Colon (tissue), 2 donors: ENCODE measurements around the gene CFAP97D2.
"Not testable (repeated sequence)": the region's sequence is repeated elsewhere in the genome, so short reads cannot be mapped to it uniquely, and the experiment has no call there.

Experiments
- FAIRE-seq: peaks from 2 replicates; lab custom pipeline; 2012; peaks lifted over from hg19 to GRCh38; lab: Jason Lieb, UNC
- donor health status: control.
- donor health status: control.

The CFAP97D2 gene

DNA sequence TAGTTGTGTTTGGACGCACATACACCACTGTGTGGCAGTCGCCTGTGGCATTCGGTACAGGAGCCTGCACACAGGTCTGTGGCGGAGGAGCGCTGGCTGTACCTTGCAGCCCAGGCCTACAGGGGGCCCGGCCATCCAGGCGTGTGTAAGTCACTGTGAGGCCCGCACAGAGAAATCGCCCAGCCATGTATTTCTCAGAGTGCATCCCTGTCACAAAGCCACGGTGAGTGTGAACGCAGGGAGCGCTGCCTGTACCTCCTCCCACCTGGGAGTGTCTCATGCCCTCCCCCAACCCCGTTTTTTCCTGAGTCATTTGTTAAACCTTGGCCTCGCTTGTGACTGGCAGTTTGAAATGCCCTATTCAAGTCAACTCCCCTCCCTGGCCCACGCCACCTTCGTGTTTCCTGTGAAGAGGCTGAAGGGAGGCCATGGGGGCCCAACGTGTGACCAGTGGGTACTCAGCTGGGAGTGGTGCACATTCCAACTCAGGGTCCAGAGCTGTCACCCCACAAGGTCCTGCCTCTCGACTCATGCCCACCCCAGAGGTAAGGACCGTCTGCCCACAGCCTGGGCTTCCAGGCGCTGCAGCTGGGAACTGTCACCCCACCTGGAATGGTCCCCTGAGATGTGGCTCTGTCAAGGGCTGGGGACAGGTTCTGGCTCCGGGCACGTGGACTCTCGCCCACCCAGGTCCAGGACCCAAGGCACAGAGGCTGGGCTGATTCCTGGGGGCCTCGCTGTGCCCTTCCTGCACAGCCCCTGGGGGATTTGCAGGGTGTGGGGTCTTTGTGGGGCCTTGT lies 35.1 kb upstream of the CFAP97D2 start:
- FAIRE-seq: no peak

DNA sequence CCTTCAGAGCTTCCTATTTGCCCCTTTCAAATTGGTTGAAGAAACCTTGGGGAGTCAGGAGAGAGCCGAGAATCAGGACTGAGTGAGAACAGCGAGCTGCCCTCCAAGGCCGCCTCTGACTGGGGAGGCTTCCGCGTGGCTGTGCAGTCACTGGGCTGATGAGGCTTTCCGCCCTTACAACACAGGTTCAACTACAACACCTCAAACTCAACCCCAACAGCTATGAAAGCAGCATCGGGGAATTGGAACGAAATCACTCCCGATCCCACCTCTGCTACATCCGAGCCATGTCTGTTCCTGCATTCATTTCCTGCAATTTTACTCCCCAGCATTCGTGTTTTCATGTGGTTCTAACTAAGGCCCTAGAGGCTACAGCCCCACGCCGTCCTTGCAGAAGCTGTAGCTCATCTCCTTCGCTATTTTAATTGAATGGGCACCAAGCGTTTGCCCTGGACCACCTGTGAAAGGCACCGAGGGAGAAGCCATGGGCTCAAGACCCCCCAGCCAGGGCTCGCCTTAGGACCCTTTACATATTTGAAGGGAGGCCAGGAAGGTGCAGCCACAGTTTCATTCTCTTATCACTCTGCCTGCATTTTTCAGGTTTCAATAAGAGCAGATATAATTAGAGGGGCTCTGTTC lies 34.3 kb upstream of the CFAP97D2 start:
- no peak for FAIRE-seq

DNA sequence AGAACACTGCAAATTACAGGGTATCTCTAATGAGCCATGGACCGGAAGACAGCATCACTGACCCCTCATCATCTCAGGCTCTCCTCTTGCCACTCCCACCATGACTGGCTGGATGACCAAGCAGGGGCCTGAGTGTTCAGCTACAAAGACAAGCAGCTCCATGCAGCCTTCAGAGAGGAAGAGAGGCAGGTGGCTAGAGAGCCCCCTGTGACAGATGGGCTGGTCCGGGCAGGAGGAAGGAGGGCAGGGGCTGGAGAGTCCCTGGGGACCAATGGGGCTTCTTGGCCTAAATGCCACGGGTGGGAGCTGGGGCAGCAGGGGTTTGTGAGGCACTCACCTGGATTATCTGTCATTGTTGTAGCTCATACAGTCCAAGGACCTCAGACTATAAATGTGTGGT lies 33.8 kb upstream of the CFAP97D2 start:
- FAIRE-seq: no peak

DNA sequence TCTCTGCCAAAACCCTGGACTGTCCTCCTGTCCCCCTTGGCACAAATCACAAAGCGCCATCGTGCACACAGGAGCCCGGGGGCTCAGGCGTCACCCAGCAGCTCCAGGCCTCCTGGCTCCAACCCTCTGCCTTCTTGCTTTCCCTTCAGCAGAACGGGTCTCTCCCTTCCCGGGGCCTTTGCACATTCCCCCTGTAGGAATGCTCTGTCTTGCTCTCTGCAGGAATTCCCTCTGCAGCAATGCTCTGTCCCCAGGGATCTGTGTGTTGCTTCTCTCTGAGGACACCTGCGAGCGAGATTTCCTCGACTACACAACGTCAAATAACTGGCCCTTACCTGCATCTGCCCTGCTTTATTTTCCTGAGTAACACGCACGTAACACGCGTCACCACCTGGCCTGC lies 33.3 kb upstream of the CFAP97D2 start:
- no peak for FAIRE-seq

DNA sequence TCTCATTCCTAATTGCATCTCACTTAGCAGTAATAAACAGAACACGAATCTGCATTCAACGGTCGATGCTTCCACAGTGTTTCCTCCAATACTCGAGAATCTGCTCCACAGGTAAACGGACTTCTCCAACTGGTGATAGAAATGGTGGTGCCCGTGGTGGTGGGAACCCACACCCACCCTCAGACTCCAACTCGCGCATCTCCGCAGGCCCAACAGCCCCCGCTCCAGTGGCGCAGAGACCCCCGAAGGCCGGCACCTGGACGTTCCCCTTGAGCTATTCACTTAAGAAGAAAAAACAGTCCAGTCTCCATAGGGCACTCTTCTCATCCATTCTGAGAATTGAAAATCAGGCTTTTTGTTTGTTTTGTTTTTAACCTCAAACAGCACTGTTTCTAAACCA lies 32.9 kb upstream of the CFAP97D2 start:
- no peak for FAIRE-seq

DNA sequence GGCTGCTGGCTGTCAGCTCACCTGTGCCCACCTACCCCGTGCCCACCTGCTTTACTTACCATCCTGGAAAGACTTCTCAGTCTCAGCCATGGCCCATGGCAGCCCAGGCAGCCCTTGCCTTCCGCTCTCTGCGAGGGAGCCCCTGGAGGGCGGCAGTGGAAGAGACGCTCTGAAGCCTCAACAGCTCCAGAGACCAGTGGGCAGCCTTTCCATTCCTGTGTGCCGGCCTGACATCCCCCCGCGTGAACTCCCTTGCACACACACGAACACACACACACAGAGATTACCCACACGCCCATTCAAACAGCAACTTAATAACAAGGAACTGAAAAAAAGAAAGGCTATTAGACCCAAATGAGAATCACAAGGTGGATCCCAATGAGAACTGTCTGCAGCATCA lies 32.4 kb upstream of the CFAP97D2 start:
- FAIRE-seq: no peak

DNA sequence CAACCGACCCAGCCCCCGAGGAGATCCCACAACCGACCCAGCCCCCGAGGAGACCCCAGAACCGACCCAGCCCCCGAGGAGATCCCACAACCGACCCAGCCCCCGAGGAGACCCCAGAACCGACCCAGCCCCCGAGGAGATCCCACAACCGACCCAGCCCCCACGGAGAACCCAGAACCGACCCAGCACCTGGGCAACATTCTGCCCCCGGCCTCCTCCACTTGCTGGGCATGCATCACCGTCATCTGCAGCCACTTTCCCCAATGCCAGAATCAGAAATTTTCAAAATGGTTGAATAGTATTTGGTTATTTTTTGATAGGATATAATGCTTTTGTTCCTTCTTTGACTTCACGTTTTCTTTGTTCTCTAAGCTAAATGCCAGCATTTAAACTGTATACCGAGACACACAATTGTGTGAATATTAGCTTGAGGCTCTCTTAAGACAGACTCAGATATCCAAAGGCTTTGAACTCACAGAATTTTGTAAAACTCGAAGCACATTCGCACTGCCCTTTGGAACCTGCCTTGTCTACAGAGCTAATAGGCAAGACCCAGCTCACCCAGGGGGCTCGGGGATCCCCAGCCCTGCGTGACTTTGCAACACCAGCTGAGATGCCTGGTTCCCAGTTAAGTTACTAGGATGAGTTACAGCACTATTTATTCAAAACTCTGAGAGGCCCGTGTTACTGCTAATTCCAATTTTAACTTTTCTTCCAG lies 31.1 kb upstream of the CFAP97D2 start:
- FAIRE-seq: no peak

DNA sequence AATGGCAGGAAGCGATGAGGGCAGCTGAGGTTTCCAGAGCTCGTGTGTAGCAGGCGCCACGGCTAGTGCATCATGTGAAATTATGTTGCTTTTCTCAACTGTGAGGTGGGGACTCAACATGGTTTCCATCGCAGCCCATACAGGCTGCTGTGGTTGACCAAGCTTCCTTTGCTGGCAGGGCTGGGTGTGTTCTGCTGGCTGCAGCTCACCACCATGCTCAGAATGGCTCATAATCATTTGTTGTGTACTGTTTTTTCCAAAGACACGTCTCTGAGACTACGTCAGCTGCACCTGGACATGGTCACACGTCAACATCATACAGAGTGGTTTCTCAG lies 30.6 kb upstream of the CFAP97D2 start:
- no peak for FAIRE-seq

DNA sequence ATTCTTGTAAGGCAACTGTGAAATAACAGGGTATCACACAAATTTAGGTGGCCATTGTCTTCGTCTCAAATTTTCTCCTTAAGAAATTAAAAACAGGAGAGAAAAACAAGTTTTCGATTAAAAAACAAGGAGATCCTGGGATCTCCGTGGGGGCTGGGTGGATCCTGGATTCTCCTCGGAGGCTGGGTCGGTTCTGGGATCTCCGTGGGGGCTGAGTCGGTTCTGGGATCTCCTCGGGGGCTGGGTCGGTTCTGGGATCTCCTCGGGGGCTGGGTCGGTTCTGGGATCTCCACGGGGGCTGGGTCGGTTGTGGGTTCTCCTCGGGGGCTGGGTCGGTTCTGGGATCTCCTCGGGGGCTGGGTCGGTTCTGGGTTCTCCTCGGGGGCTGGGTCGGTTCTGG lies 30.2 kb upstream of the CFAP97D2 start:
- FAIRE-seq: not testable (repeated sequence)

DNA sequence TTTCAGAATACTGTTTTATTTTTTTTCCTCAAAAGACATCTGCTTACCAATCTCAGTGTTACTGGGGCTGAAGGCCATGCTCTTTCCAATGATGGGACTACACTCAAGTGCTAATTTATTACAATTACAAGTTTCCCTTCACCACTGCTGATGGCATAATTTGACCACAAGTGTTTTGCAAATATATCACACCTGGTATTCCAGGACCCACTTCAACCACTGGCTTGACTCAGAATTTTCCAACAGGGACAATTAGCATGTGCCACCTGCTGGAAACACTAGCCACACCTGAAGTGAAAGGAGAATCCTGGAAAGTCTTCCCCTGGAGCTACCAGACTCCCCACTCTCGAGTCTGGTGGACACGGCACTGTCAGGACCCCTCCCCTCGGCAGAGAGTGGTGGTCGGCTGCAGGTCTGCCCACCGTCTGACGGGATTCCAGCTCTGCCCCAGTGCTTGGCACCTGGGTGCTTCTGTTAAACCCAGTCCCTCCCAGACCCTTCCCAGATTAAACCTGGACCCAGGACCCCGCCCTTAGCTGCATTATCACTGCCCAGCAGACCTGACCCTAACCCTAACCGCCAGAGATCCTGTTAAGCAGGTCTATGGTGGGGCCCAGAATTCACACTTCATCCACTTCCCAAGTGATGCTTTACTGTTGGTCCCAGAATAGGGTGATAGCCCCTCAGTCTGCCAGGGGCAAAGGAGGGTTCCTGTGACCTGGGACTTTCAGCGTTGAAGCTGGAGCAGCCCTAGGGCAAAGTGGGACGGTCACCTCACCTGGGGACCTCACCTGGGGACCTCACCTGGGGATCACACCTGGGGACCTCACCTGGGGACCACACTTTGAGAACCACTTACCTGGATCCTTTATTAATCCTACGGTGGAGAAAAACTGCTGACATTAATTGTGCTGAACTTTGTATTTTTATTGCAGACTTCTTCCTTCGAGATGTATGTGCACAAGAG lies 29.0 kb upstream of the CFAP97D2 start:
- FAIRE-seq: no peak

DNA sequence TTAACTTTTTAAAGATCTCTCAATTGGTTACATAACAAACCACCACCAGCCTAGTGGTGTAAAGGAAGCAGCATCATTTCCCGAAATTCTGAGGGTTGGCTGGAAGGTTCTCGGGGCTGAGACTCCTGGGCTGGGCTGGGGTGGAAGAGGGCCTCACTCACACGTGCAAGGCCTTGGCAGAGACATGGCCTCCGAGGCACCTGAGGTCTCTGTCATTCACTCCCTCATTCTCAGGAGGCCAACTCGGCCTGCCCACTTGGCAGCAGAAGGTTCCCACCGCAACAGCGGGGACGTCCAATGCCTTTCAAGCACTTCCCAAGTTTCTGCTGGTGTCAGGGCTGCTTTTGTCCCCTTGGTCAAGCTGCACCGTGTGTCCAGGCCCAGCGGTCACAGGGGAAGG lies 28.0 kb upstream of the CFAP97D2 start:
- no peak for FAIRE-seq

DNA sequence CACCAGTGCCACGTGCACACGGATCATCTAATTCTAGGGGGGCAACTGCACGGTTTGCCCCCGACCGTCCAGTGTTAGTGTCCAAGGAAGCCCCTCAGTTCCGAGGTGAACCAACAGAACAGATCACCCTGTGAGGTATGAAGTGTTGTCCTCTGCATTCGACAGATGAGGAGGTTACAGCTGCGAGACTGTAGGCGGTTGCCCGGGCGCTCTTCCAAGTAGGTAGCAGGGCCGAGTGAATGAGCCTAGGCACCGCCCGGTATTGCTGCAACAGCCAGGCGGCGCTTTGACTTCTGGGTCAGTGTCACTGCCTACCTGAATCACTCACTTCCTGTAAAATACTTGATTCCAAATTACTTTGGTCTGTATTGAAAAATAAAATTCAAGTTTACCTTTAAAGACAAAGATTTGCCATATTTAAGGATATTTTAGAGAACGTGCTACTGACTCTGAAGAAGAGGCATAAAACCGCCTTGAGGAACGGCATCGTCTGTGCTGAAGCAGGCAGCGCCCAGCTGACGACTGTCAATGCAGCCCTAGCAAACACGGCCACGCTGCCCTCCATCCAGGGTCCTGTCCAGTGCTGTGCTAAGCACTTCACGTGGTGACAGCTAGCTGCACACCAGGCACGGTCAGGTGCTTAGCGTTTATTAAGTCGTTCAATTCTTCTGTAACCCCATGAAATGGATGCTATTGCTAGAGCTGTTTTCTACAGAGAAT lies 27.3 kb upstream of the CFAP97D2 start:
- no peak for FAIRE-seq

DNA sequence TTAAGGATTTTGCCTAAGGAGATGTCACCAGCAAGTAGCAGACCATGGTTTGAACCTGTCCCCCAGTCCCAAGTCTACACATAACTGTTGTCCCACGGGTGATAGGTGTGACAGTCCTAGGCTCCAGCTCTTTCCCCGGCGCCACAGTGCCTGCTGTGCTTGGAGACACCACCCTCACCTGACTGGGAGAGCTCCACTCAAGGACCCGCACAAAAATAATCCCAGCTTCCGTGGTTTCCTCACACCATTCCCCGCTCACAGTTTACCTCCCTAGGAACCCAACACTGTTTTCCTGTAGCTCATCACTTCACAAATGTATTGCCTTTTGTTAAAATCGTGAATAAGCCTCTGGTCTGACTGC lies 26.8 kb upstream of the CFAP97D2 start:
- no peak for FAIRE-seq

DNA sequence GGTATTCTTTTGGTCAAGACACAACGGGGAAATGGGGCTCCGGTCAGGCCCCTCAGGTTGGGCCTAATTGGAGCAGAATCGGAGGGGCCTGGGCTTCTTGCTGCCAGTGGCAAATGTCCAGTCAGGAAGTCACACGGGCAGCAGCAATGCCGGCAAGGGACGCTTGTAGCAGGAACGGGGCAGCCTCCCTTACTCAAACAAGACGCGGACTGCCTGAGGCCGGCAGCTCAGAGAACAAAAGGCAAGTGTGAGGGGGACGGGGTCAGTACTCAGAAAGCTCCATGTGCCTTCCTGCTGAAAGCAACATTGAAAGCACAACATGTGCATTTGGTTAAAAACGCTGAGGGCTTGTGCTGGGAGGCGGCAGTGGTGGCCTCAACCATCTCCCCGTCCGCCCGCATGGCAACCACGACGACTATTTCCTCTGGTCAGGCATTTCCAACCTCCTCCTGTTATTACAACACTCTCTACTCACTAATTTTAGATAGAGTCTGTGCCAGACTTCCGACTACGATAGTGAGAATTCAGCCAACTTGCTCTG lies 26.2 kb upstream of the CFAP97D2 start:
- no peak for FAIRE-seq

DNA sequence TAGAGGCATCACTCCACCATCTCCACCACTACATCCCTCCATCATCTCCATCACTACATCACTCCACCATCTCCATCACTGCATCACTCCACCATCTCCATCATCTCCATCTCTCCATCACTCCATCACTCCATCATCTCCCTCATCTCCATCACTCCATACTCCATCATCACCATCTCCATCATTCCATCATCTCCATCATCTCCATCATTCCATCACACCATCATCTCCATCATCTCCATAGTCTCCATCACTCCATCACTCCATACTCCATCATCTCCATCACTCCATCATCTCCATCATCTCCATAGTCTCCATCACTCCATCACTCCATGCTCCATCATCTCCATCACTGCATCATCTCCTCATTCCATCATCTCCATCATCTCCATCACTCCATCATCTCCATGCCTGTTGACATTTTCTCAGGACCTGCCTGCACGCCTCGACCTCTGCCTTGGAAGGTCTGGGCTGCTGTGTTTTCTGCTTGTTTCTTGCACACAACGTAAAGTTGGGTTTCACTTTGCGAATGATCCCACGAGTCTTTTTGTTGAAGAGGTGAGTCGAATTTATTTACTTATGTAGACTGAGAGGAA lies 25.5 kb upstream of the CFAP97D2 start:
- no peak for FAIRE-seq

DNA sequence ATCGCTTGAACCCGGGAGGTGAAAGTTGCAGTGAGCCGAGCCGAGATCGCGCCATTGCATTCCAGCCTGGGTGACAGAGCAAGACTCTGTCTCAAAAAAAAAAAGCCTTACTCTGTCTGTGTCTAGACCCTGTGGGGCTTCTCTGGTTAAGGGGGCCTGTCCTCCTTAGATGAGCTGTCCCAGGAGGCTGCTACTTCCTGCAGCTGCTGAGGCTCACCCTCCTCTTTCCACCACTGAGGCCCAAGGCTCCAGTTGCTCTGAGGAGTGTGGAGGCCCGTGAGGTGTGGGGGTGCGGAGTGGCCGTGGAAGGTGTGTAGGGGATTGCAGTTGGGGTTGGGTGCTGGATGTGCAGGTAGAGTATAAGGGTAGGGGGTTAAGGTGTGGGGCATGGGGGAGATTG lies 24.6 kb upstream of the CFAP97D2 start:
- no peak for FAIRE-seq

DNA sequence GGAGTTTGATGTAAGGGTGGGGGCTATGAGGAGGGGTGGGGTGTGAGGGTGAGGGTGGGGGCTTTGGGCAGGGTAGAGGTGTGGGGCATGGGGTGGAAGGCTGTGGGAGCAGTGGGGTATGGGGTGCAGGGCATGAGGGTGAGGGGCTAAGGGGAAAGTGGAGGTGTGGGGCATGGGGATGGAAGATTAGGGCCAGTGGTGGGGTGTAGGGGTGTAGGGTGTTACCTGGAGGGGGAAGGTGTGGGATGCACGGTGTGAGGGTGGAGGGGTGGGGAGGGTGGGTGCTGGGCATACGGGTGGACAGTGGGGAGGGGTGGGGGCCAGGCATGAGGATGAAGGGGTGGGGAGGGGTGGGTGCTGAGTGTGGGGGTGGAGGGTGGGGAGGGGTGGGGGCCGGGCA lies 23.7 kb upstream of the CFAP97D2 start:
- no peak for FAIRE-seq

DNA sequence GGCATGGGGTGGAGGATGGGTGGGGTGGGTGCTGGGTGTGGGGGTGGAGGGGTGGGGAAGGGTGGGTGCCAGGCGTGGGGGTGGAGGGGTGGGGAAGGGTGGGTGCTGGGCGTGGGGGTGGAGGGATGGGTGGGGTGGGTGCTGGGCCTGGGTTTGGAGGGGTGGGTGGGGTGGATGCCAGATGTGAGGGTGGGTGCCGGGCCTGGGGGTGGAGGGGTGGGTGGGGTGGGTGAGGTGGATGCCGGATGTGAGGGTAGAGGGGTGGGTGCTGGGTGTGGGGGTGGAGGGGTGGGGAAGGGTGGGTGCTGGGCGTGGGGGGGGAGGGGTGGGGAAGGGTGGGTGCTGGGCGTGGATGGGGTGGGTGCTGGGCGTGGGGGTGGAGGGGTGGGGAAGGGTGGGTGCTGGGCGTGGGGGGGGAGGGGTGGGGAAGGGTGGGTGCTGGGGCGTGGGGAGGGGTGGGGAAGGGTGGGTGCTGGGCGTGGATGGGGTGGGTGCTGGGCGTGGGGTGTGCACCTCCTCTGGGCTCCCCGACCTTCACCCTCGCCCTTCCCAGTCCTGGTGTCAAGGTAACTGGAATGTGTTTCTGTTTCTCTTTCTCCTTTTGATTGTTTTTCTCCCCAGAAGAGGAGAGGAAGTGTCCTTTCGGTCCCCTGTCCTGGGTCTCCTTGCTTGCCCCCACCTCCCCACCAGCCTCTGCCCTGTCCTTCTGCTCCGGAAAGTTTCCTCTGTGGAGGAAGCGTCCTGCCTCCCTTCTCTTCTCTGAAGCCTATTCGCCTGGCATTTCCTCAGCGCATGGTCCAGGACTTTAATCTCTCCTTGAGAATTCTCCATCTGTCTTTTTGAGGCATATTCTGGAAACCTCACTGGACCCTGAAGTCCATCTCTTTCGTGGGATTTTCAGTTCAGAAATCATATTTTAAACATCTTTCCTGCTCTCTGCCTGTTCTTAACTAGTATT lies 22.9 kb upstream of the CFAP97D2 start:
- no peak for FAIRE-seq

DNA sequence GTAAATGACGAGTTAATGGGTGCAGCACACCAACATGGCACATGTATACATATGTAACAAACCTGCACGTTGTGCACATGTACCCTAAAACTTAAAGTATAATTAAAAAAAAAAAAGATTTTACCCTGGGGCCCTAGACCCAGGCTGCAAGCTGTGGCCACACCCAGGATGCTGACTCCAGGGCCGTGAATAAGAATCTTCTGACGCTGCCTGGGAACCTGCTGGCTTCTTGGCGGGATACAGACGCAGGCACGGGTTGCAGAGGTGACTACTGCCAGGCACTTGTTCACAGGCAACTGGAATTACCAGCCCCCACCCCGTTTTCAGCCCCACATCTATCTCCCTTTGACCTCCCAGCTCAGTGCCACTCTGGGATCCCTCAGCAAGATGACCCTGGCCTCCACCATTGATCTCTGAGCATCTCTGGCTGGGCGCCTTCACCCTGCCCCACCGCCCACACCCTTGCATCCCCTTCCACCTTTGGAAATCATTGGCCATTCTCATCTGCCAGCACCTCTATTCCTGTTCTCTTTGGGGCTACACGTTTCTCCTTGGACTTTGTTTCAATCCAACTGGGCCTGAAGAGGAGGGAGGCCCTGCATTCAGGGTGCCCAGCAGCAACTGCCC lies 21.1 kb upstream of the CFAP97D2 start:
- no peak for FAIRE-seq
